HG02981 (cell line): ENCODE data around the gene APOB.

Source experiments
- ATAC-seq: cut with Tn5 transposase; IDR thresholded peaks from one replicate; pipeline ENCODE4 v1.9.1; 2021; ENCODE audit warnings: mild to moderate bottlenecking, moderate library complexity; ENCODE audit not compliant: unreplicated experiment

APOB gene

DNA sequence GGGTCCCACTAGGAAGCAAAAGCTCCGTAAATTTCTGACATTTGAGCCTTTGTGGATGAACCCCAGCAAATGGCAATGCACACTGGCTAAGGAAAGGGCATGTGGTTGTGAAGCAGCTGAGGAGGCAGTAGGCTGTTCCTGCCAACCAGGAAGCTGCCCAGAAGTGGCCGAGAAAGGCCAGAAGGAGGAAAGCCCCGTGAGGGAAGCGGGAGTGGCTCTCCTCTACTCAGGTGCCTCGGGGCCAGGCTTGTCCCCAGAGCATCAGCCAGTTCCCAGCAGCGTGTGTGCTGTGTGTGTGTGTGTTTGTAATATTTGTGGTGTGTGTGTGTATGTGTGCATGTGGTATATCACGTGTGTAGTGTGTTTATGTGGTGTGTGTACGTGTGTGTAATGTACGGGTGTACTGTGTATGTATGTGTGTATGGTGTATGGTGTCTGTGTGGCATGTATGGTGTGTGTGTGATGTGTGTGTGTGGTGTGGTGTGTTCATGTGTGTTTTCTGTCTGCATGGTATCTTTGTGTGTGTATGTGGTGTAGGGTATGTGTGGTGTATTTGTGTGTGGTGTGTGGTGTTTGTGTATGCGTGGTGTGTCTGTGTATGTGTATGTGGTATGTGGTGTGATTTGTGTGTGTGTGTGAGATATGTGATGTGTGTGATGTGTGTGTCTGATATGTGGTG is 90.6 kb downstream of the APOB start:
- ATAC-seq, result no peak
